IPS-NIHi7 (cell line): ENCODE measurements around the gene ACTA2.
A peak's percentile ranks its signal among the peaks of the same experiment; 100 is the strongest.
"Not testable (repeated sequence)": the region's sequence is repeated elsewhere in the genome, so short reads cannot be mapped to it uniquely, and the experiment has no call there.

Experiments used
- DNase-seq: peaks from one replicate; pipeline ENCODE4 v3.0.0; 2012; ENCODE audit warnings: mixed read lengths; ENCODE audit errors: extremely low spot score

Gene ACTA2

GRCh38 chr10:88949912-88950837, 2.4 kb downstream of the ACTA2 start:
- no peak for DNase-seq

DNA sequence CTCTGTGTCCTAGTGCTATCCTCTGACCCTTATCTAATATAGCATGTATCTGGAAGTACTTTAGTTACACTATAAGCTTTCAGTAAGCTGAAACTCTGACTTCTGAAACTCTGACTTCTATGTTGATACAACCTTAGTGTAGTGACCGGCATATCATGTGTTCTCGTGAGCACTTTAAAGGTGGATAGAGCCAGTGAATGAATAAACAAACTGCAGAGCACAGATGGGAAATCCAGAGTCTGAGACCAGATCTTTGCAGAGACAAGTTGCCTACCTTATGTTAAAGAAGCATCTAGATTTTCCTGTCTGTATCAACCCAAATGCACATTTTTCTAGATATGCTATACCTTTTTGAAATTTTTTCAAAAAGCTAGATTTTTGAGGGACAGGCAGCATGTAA, 3.5 kb downstream of the ACTA2 start:
- no peak for DNase-seq

- no peak for DNase-seq
Observed at GRCh38 chr10:88946965-88947590, 5.5 kb downstream of the ACTA2 start.

DNA sequence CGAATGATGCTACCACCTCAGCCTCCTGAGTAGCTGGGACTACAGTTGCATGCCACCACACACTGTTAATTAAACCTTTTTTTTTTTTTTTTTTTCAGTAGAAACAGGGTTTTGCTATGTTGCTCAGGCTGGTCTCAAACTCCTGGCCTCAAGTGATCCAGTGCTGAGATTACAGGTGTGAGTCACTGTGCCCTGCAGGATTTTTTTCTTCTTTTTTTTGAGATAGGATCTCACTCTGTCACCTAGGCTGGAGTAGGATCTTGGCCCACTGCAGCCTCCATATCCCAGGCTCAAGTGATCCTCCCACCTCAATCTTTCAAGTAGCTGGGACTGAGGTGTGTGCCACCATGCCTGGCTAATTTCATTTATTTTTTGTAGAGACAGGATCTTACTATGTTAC, 6.4 kb downstream of the ACTA2 start:
- DNase-seq, result no peak

DNA sequence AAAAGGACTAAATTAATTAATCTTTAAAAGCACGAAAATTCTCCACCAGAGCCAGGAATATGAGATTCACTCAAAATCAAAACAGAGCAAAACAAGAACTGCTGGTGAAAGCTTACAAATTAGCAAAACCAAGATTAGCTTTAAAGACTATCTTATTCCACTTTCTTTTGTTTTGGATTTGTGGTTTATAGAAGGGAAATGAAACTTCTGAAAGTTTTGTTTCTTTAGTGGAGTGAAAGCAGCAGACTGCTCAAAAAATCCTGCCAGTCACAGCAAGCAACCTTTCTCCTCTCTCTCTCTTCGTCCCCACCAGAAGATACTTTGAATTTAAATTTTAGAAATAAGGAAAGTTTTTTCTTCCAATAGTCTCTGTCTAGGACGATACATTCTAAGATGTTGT, 7.8 kb downstream of the ACTA2 start:
- no peak for DNase-seq

GRCh38 chr10:88943778-88944177, 8.8 kb downstream of the ACTA2 start:
- no peak for DNase-seq

DNA sequence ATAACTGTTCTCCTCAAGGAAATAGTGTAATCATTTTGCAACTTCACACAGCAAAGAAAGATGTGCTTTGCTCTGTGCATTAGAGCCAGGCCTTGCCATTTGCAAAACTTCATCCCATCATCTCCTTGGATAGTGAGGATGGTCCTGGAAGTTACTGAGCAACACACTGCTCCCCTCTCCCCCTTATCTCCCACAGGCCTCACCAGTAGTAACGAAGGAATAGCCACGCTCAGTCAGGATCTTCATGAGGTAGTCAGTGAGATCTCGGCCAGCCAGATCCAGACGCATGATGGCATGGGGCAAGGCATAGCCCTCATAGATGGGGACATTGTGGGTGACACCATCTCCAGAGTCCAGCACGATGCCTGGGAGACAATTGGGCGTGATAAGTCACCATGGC, 11.5 kb downstream of the ACTA2 start:
- no peak for DNase-seq

GRCh38 chr10:88938938-88939337, 13.6 kb downstream of the ACTA2 start:
- no peak for DNase-seq

DNA sequence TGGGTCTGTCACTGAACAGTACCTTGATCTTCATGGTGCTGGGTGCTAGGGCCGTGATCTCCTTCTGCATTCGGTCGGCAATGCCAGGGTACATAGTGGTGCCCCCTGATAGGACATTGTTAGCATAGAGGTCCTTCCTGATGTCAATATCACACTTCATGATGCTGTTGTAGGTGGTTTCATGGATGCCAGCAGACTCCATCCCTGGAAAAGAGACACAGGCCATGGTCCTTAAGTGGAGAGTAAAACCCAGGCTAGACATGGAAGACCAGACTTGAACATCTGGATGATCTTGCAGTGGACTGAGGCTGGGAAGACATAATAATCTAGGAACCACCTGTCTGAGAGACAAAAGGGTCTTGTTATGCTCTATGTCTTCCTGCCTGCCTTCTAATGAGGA, 14.5 kb downstream of the ACTA2 start:
- DNase-seq, result no peak

DNA sequence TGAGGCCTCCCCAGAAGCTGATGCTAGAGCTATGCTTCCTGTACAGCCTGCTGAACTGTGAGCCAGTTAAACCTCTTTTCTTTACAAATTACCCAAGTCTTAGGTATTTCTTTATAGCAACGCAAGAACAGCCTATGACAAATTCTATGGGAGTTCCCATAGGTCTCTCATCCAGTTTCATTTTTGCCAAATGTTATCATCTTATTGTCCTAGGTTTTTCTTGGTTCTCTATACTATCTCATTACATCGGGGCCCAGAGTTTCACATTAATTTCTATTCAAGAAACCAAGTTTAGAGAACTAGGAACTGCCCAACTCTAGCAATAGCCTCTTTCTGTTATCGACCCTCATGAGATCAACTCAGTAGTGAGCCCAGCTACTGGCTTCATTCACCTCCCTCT, 15.9 kb downstream of the ACTA2 start:
- no peak for DNase-seq

- peak; percentile 72 for DNase-seq
Observed at GRCh38 chr10:88934900-88935672, 17.5 kb downstream of the ACTA2 start.

DNA sequence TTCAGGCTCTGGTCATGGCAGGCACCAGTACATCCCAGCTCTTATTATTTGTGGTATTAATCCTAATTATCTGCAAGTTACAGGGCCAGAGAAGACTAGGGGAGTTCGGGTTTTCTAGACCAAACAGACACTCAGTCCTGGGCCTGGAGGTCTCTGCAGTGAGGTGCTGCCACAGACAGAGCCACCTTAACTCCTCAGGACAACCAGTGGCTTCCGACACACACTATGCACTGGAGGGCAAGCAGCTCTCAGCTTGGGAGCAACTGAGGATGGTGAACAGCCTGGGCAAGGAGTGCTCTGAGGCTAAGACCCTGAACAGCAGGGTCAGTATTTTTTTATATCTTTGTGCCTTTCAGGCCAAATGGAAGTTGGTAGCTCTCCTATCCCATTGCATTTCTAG, 19.0 kb downstream of the ACTA2 start:
- no peak for DNase-seq

DNA sequence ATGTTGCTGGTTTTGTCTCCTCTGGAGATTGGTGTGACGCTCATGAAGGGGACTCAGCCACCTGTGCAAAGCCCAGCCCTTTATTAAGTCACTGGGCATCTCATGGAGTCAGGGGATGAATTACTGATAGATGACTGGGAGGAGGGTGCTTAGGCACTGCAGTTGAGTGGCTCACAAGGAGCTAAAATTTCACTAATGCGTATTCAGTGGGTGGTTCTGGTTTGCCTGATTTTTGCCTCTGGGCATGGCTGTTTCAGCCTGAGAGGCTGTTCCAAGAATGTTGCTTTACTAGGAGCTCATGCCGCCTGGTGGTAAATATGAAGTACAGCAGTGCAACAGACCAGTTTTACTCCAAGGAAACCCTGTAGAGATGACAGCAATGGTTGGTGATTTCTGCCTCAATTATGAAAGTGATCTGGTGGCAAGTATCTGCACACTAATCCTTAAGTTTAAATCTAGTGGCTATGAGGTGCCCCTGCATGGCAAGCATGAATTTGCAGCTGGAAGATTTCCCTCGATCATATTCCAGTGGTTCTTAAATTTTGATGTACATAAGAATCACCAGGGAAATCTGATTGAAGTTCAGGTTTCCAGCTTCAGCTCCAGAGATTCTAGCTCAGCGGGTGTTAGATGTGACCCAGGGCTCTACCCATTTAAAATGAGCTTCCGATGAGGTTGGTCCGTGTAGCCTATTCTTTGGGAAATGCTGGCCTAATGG, 19.9 kb downstream of the ACTA2 start:
- DNase-seq, result peak; percentile 72

GRCh38 chr10:88932029-88932428, 20.5 kb downstream of the ACTA2 start:
- DNase-seq, result not testable (repeated sequence)

- DNase-seq, result no peak
Observed at GRCh38 chr10:88931548-88931947, 21.0 kb downstream of the ACTA2 start.

DNA sequence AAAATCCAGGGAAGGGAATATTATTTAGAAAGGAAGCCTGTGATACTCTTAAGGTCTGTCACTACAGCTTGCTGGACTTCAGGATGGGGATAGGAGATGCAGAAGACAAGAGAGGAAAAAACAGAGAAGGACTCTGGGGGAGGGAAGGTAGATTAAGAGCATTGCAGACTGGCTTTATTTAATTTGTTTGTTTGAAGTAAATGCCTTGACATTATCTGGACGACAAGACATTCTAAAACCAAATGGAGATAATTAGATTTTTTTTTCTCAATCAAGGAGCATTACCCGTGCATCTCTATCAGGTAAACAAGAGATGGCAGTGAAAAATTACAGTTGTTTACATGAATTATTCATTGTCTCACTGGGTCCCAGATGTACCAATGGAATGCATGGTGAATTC, 24.3 kb downstream of the ACTA2 start:
- DNase-seq, result no peak

GRCh38 chr10:88927416-88927690, 25.2 kb downstream of the ACTA2 start:
- no peak for DNase-seq

DNA sequence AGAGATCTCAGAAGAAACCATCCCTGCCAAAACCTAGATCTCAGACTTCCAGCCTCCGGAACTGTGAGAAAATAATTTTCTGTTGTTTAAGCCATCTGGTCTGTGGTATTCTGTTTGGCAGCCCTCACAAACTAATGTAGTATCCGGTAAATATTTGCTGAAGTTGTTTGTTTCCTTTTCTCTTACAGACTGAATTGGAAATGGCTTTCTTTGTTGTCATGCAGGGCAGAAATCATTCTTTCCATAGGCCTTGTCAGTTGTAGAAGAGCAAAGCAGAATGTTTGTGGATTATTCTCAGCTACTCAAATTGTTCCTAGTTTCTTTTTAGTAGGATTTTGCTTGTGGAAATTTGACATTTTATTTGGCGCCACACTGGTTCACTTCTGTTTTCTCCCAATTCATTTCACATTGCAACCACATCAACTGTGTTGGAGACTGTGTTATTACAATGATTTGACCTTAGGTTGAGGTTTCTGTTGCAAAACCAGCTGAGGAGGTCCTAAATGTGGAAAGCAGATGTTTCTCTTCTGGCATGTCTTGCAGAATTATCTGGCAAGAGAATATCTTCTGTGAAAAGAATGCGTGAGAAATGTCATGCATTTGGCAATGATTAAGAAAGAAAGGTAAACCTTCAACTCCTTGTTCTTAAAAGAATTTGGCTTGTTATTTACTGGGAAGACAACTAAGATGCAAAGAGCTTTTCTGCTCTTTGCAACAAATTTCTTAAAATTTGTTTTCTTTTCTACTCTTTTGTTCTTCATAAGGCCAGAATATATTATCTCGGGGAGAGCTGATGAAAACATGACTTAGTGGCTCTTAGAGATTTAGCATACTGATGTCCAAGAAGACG, 25.8 kb downstream of the ACTA2 start:
- DNase-seq, result no peak

- no peak for DNase-seq
Observed at GRCh38 chr10:88923520-88923919, 29.1 kb downstream of the ACTA2 start.

- no peak for DNase-seq
Observed at GRCh38 chr10:88922041-88922440, 30.5 kb downstream of the ACTA2 start.

- DNase-seq, result no peak
Observed at GRCh38 chr10:88920986-88921593, 31.5 kb downstream of the ACTA2 start.
